Stimulated activated CD8-positive, alpha-beta memory T cell treated with anti-CD3 and anti-CD28 coated beads, Interleukin-12 subunit alpha, Interleukin-12 subunit beta, amount 100 ng/mL, for 24 hours (primary cell): ENCODE measurements around the gene VPS18.

Experiments
- DNase-seq: peaks from one replicate; pipeline ENCODE4 v3.0.0-alpha.2; 2020; ENCODE audit errors: extremely low read depth

VPS18 gene

GRCh38 chr15:40936709-40937666, 42.7 kb downstream of the VPS18 start:
- no peak for DNase-seq

- DNase-seq: no peak
Observed at GRCh38 chr15:40937762-40938535, 43.7 kb downstream of the VPS18 start.

GRCh38 chr15:40938536-40938870, 44.3 kb downstream of the VPS18 start:
- no peak for DNase-seq

- DNase-seq: no peak
Observed at GRCh38 chr15:40940296-40940801, 46.1 kb downstream of the VPS18 start.

GRCh38 chr15:40941068-40941527, 46.8 kb downstream of the VPS18 start:
- no peak for DNase-seq

- peak; percentile 34 for DNase-seq
Observed at GRCh38 chr15:40941528-40942336, 47.5 kb downstream of the VPS18 start.

- DNase-seq: no peak
Observed at GRCh38 chr15:40942337-40942854, 48.1 kb downstream of the VPS18 start.

- no peak for DNase-seq
Observed at GRCh38 chr15:40942878-40943277, 48.6 kb downstream of the VPS18 start.

GRCh38 chr15:40943764-40944365, 49.6 kb downstream of the VPS18 start:
- no peak for DNase-seq

GRCh38 chr15:40944510-40945296, 50.5 kb downstream of the VPS18 start:
- DNase-seq: no peak

- DNase-seq: no peak
Observed at GRCh38 chr15:40948706-40949473, 54.6 kb downstream of the VPS18 start.

GRCh38 chr15:40949756-40950207, 55.5 kb downstream of the VPS18 start:
- DNase-seq: no peak

- DNase-seq: no peak
Observed at GRCh38 chr15:40951764-40952163, 57.5 kb downstream of the VPS18 start.

- no peak for DNase-seq
Observed at GRCh38 chr15:40952301-40952900, 58.2 kb downstream of the VPS18 start.

GRCh38 chr15:40952901-40953712, 58.9 kb downstream of the VPS18 start, which contains the start of gene CHAC1:
Gene CHAC1, plus strand, starts transcription at chr15:40953471. Its CDS starts 113 bp downstream, at chr15:40953584.
- peak; percentile 90 for DNase-seq
